ENCODE results near the gene WDHD1.
"Not testable (repeated sequence)": the region's sequence is repeated elsewhere in the genome, so short reads cannot be mapped to it uniquely, and the experiment has no call there.

The WDHD1 gene

DNA sequence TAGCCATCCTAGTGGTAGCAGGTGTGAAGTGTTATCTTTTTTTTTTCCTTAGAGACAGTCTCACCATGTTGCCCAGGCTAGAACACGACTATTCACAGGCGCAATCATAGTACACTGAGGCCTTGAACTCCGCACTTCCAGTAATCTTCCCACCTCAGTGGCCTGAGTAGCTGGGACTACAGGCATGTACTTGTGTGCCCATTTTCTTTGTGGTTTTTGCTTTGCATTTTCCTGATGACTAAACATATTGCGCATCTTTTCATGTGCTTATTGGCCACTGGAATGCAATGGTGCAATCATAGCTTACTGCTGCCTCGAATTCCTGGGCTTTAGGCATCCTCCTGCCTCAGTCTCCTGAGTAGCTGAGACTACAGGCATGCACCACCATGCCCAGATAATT is 90.9 kb downstream of the WDHD1 start:
- Histone ChIP-seq H3K27me3 (ENCODE audit: control insufficient read depth in 1 of 2, insufficient read depth in 2 of 2, low read length in 2 of 2) (no peaks in the 10 kb centered on the region), H3K9ac (ENCODE audit: low read depth in 1 of 2, low read length in 2 of 2) (no peak overlapping the region), H3K9me3 (ENCODE audit: control insufficient read depth in 1 of 2, low read length in 2 of 2) (no peaks in the 10 kb centered on the region), H3K4me1 (ENCODE audit: control insufficient read depth in 1 of 2, insufficient read depth in 2 of 2, low read length in 2 of 2) (no peaks in the 10 kb centered on the region), H3K27ac (ENCODE audit: low read depth, low read length) (no peak overlapping the region), H3K4me3 (ENCODE audit: low read depth in 1 of 2, low read length in 2 of 2) (no peak overlapping the region), H3K36me3 (ENCODE audit: control insufficient read depth in 1 of 2, insufficient read depth in 2 of 2, low read length in 2 of 2) (no peaks in the 10 kb centered on the region)

DNA sequence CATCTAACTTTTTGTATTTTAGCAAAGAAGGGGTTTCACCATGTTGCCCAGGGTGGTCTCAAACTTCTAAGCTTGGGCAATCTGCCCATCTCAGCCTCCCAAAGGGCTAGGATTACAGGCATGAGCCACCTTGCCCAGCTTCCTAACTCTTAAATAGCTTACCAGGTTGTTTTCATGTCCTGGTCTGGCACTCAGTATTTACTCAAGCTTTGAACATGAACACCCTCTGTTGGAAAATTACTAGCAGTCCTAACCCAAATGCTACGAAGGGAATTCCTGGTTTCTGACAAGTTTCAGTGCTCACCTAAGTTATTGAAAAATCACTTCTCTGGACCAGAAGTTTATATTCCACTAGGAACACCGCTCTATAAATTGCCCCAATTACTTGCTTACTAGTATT is 91.8 kb downstream of the WDHD1 start:
- Histone ChIP-seq H3K9ac (ENCODE audit: low read depth in 1 of 2, low read length in 2 of 2) (no peak overlapping the region), H3K4me1 (ENCODE audit: control insufficient read depth in 1 of 2, insufficient read depth in 2 of 2, low read length in 2 of 2) (no peaks in the 10 kb centered on the region), H3K4me3 (ENCODE audit: low read depth in 1 of 2, low read length in 2 of 2) (no peak overlapping the region), H3K36me3 (ENCODE audit: control insufficient read depth in 1 of 2, insufficient read depth in 2 of 2, low read length in 2 of 2) (no peaks in the 10 kb centered on the region), H3K9me3 (ENCODE audit: control insufficient read depth in 1 of 2, low read length in 2 of 2) (no peaks in the 10 kb centered on the region), H3K27me3 (ENCODE audit: control insufficient read depth in 1 of 2, insufficient read depth in 2 of 2, low read length in 2 of 2) (no peaks in the 10 kb centered on the region), H3K27ac (ENCODE audit: low read depth, low read length) (no peak overlapping the region)

DNA sequence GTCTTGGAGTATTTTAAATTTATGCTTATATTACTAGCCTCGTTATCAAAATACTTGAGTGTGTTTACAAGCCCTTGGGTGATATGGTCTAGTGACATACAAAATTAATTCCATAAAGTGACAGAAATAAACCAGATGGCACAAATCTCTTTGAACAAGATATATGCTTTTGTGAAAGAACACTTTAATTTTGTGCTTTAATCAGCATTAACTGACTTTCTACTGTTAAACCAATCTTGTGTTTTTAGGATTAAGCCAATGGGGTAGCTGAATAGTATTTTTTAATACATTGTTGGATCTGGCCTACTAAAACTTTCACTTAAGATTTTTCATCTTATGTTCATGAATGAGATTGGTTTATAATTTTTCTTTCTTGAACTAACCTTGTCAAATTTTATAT is 93.9 kb downstream of the WDHD1 start:
- no peaks in the 10 kb centered on the region for H3K4me1 ChIP-seq (ENCODE audit: control insufficient read depth in 1 of 2, insufficient read depth in 2 of 2, low read length in 2 of 2)
- no peaks in the 10 kb centered on the region for H3K27me3 ChIP-seq (ENCODE audit: control insufficient read depth in 1 of 2, insufficient read depth in 2 of 2, low read length in 2 of 2)
- no peak overlapping the region for H3K27ac ChIP-seq (ENCODE audit: low read depth, low read length)
- no peak overlapping the region for H3K9ac ChIP-seq (ENCODE audit: low read depth in 1 of 2, low read length in 2 of 2)
- H3K4me3 ChIP-seq (ENCODE audit: low read depth in 1 of 2, low read length in 2 of 2), result no peak overlapping the region
- no peaks in the 10 kb centered on the region for H3K9me3 ChIP-seq (ENCODE audit: control insufficient read depth in 1 of 2, low read length in 2 of 2)
- no peaks in the 10 kb centered on the region for H3K36me3 ChIP-seq (ENCODE audit: control insufficient read depth in 1 of 2, insufficient read depth in 2 of 2, low read length in 2 of 2)

DNA sequence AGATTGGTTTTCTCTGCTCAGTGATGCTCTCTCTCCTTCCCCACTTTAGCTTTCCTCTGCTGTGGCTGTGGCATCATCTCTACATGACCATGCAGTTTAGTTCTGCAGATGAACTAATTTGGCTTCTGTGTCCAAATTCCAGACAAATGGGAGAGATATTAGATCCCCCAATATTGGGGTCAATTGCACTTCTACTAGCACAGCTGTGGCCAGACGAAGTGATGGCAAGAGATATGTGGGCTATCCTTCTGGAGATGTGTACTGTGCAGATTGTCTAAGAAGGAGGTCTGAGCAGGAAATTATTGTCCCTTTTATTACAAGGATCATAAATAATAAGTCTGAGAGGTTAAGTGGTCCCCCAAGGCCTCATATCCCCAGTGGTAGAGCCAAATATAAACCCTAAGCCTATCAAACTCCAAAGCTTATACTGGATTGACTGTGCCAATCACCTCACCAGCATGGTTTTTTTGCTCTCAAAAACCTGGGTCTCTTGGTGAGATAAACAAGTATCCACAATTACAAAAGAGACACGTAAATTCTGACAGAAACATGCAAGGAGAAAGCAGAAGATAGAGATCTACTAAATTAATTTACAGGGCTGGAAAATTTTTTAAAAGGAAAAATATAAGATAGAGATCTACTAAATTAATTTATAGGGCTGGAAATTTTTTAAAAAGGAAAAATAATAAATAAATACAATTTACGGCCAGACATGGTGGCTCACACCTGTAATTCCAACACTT is 95.1 kb downstream of the WDHD1 start:
- H3K4me1 ChIP-seq (ENCODE audit: control insufficient read depth in 1 of 2, insufficient read depth in 2 of 2, low read length in 2 of 2), result no peaks in the 10 kb centered on the region
- H3K9ac ChIP-seq (ENCODE audit: low read depth in 1 of 2, low read length in 2 of 2), result no peak overlapping the region
- no peaks in the 10 kb centered on the region for H3K9me3 ChIP-seq (ENCODE audit: control insufficient read depth in 1 of 2, low read length in 2 of 2)
- no peaks in the 10 kb centered on the region for H3K36me3 ChIP-seq (ENCODE audit: control insufficient read depth in 1 of 2, insufficient read depth in 2 of 2, low read length in 2 of 2)
- no peaks in the 10 kb centered on the region for H3K27me3 ChIP-seq (ENCODE audit: control insufficient read depth in 1 of 2, insufficient read depth in 2 of 2, low read length in 2 of 2)
- H3K27ac ChIP-seq (ENCODE audit: low read depth, low read length), result no peak overlapping the region
- no peak overlapping the region for H3K4me3 ChIP-seq (ENCODE audit: low read depth in 1 of 2, low read length in 2 of 2)

DNA sequence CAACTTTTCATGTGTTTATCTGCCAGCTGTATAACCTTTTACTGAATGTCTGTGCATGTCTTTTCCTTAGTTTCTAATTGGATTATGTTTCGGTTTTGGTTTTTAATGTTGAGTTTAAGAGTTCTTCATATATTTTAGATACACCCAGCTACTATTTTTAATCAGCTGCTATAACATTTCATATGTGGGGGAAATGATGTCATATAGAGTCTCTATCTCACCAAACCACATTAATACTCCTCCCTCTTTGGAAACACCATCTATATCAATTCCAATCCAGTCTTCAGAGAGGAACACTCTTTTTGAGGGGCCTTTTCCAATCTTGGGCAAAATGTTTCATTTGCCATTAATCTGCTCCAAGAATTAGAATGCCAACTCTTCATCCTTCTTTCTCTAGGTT is 95.8 kb downstream of the WDHD1 start:
- Histone ChIP-seq H3K4me3 (ENCODE audit: low read depth in 1 of 2, low read length in 2 of 2) (no peak overlapping the region), H3K9ac (ENCODE audit: low read depth in 1 of 2, low read length in 2 of 2) (no peak overlapping the region), H3K36me3 (ENCODE audit: control insufficient read depth in 1 of 2, insufficient read depth in 2 of 2, low read length in 2 of 2) (no peaks in the 10 kb centered on the region), H3K9me3 (ENCODE audit: control insufficient read depth in 1 of 2, low read length in 2 of 2) (no peaks in the 10 kb centered on the region), H3K4me1 (ENCODE audit: control insufficient read depth in 1 of 2, insufficient read depth in 2 of 2, low read length in 2 of 2) (no peaks in the 10 kb centered on the region), H3K27me3 (ENCODE audit: control insufficient read depth in 1 of 2, insufficient read depth in 2 of 2, low read length in 2 of 2) (no peaks in the 10 kb centered on the region), H3K27ac (ENCODE audit: low read depth, low read length) (no peak overlapping the region)

DNA sequence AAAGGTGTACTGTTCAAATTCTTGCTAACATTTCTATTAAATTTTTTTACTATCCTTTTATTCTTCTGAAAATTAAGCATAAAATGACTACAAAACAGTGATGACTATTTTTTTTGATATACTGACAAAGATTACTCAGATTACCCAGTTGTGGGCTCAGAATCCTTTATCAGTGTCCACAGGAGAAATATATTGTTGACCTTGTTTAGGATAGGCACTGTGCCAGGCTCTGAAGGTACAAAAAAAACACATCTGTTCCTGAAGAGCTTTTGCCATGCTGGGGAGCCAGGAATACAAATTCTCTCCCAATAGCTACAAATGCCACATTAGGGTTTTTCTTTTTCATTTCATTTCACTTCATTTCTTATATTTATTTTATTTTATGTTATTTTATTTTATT is 97.3 kb downstream of the WDHD1 start:
- no peaks in the 10 kb centered on the region for H3K4me1 ChIP-seq (ENCODE audit: control insufficient read depth in 1 of 2, insufficient read depth in 2 of 2, low read length in 2 of 2)
- no peaks in the 10 kb centered on the region for H3K9me3 ChIP-seq (ENCODE audit: control insufficient read depth in 1 of 2, low read length in 2 of 2)
- H3K9ac ChIP-seq (ENCODE audit: low read depth in 1 of 2, low read length in 2 of 2), result no peak overlapping the region
- no peak overlapping the region for H3K27ac ChIP-seq (ENCODE audit: low read depth, low read length)
- H3K36me3 ChIP-seq (ENCODE audit: control insufficient read depth in 1 of 2, insufficient read depth in 2 of 2, low read length in 2 of 2), result no peaks in the 10 kb centered on the region
- H3K27me3 ChIP-seq (ENCODE audit: control insufficient read depth in 1 of 2, insufficient read depth in 2 of 2, low read length in 2 of 2), result no peaks in the 10 kb centered on the region
- no peak overlapping the region for H3K4me3 ChIP-seq (ENCODE audit: low read depth in 1 of 2, low read length in 2 of 2)

DNA sequence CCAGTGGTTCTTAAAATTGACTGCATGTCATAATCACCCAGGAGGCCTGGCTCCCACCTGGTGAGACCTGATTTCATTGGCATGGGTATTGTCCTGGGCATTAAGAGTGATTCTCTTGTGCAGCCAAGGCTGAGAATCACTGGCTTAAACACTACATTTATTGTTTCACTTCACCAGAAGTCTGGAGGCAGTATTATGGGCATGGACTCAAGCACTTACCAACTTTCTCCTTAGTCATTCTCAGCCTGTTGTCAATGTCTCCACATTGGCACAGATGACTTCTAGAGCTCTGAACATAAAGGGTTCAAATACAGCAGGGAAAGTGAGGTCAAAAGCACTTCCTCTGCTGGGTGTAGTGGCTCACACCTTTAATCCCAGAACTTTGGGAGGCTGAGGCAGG is 98.7 kb downstream of the WDHD1 start:
- Histone ChIP-seq H3K4me1 (ENCODE audit: control insufficient read depth in 1 of 2, insufficient read depth in 2 of 2, low read length in 2 of 2) (no peaks in the 10 kb centered on the region), H3K36me3 (ENCODE audit: control insufficient read depth in 1 of 2, insufficient read depth in 2 of 2, low read length in 2 of 2) (no peaks in the 10 kb centered on the region), H3K27me3 (ENCODE audit: control insufficient read depth in 1 of 2, insufficient read depth in 2 of 2, low read length in 2 of 2) (no peaks in the 10 kb centered on the region), H3K9me3 (ENCODE audit: control insufficient read depth in 1 of 2, low read length in 2 of 2) (no peaks in the 10 kb centered on the region), H3K4me3 (ENCODE audit: low read depth in 1 of 2, low read length in 2 of 2) (no peak overlapping the region), H3K9ac (ENCODE audit: low read depth in 1 of 2, low read length in 2 of 2) (no peak overlapping the region), H3K27ac (ENCODE audit: low read depth, low read length) (no peak overlapping the region)

DNA sequence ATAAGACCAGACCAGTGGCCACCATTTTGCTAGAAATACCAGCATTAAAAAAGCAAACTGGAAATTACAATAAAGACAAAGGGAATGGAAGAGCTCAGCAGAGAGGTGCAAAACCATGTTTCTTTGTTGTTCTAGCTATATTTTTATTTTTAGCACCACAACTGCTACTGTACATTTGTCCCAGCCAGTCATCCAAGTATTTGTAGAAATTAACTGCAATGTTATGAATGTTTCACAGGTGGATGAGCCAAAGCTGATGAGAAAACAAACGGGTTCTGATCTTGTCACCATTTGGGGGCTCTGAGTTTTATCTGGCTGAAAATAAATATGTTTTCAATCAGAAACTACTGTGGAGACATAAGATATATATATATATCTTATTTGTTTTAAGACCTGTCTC is 99.3 kb downstream of the WDHD1 start:
- H3K9me3 ChIP-seq (ENCODE audit: control insufficient read depth in 1 of 2, low read length in 2 of 2), result no peaks in the 10 kb centered on the region
- H3K27ac ChIP-seq (ENCODE audit: low read depth, low read length), result no peak overlapping the region
- H3K9ac ChIP-seq (ENCODE audit: low read depth in 1 of 2, low read length in 2 of 2), result no peak overlapping the region
- no peaks in the 10 kb centered on the region for H3K36me3 ChIP-seq (ENCODE audit: control insufficient read depth in 1 of 2, insufficient read depth in 2 of 2, low read length in 2 of 2)
- H3K4me1 ChIP-seq (ENCODE audit: control insufficient read depth in 1 of 2, insufficient read depth in 2 of 2, low read length in 2 of 2), result no peaks in the 10 kb centered on the region
- H3K4me3 ChIP-seq (ENCODE audit: low read depth in 1 of 2, low read length in 2 of 2), result no peak overlapping the region
- no peaks in the 10 kb centered on the region for H3K27me3 ChIP-seq (ENCODE audit: control insufficient read depth in 1 of 2, insufficient read depth in 2 of 2, low read length in 2 of 2)

DNA sequence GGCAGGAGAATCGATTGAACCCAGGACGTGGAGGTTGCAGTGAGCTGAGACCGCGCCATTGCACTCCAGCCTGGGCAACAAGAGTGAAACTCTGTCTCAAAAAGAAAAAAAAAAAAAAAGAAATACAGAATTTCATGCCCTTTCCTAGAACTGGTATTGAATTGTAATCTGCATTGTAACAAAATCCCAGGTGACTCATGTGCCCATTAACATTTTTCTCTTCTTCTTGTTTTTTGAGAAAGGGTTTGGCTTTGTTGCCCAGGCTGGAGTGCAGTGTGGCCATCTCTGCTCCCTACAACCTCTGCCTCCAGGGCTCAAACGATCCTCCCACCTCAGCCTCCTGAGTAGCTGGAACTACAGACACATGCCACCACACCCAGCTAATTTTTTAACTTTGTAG is 100.3 kb downstream of the WDHD1 start:
- not testable (repeated sequence) for H3K4me1 ChIP-seq (ENCODE audit: control insufficient read depth in 1 of 2, insufficient read depth in 2 of 2, low read length in 2 of 2); H3K27me3 ChIP-seq (ENCODE audit: control insufficient read depth in 1 of 2, insufficient read depth in 2 of 2, low read length in 2 of 2); H3K4me3 ChIP-seq (ENCODE audit: low read depth in 1 of 2, low read length in 2 of 2); H3K27ac ChIP-seq (ENCODE audit: low read depth, low read length); H3K36me3 ChIP-seq (ENCODE audit: control insufficient read depth in 1 of 2, insufficient read depth in 2 of 2, low read length in 2 of 2); H3K9ac ChIP-seq (ENCODE audit: low read depth in 1 of 2, low read length in 2 of 2); H3K9me3 ChIP-seq (ENCODE audit: control insufficient read depth in 1 of 2, low read length in 2 of 2)

DNA sequence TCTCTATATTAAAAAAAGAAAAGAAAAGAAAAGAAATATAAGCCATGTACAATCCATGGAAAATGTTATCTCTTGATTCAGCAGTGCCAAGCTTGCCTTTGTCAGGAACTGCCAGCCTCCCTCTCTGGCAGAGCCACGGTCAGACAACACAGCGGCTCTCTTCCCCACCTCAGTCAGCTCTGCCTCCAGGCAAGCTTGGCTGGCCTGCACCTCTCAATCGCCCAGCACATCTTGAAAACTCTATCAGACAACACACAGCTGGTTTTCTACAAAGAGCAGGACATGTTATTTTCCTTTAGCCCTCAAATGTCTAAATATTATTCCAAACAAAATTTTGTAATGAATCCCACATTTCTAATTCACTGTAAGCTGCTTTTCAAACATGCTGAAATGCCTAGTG is 104.3 kb downstream of the WDHD1 start:
- Histone ChIP-seq H3K27ac (ENCODE audit: low read depth, low read length) (no peak overlapping the region), H3K9me3 (ENCODE audit: control insufficient read depth in 1 of 2, low read length in 2 of 2) (no peaks in the 10 kb centered on the region), H3K4me1 (ENCODE audit: control insufficient read depth in 1 of 2, insufficient read depth in 2 of 2, low read length in 2 of 2) (no peaks in the 10 kb centered on the region), H3K4me3 (ENCODE audit: low read depth in 1 of 2, low read length in 2 of 2) (no peak overlapping the region), H3K36me3 (ENCODE audit: control insufficient read depth in 1 of 2, insufficient read depth in 2 of 2, low read length in 2 of 2) (no peaks in the 10 kb centered on the region), H3K9ac (ENCODE audit: low read depth in 1 of 2, low read length in 2 of 2) (no peak overlapping the region), H3K27me3 (ENCODE audit: control insufficient read depth in 1 of 2, insufficient read depth in 2 of 2, low read length in 2 of 2) (no peaks in the 10 kb centered on the region)

DNA sequence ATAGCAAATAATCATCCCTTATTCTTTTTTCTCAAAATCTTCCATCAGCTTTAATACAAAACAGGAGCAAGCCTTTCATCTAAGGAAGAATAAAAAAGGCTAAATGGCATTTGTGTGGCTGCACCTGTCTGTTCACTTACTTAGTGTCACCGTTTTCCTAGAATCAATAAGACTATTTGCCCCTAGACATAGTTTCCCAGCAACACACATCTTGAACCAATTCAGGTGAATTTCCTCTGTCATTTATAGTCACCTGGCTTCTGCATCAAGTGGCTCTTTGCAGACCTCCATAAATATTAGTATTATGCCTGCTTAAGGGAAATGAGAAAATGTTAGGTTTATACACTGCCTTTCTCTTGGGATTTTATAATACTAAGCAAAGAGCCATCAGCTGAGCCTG is 106.8 kb downstream of the WDHD1 start:
- H3K9me3 ChIP-seq (ENCODE audit: control insufficient read depth in 1 of 2, low read length in 2 of 2), result no peaks in the 10 kb centered on the region
- no peaks in the 10 kb centered on the region for H3K27me3 ChIP-seq (ENCODE audit: control insufficient read depth in 1 of 2, insufficient read depth in 2 of 2, low read length in 2 of 2)
- H3K9ac ChIP-seq (ENCODE audit: low read depth in 1 of 2, low read length in 2 of 2), result no peak overlapping the region

More for the DNA sequence above, 106.8 kb downstream of the WDHD1 start:
- no peak overlapping the region for H3K27ac ChIP-seq (ENCODE audit: low read depth, low read length)
- no peak overlapping the region for H3K4me3 ChIP-seq (ENCODE audit: low read depth in 1 of 2, low read length in 2 of 2)
- no peaks in the 10 kb centered on the region for H3K4me1 ChIP-seq (ENCODE audit: control insufficient read depth in 1 of 2, insufficient read depth in 2 of 2, low read length in 2 of 2)
- no peaks in the 10 kb centered on the region for H3K36me3 ChIP-seq (ENCODE audit: control insufficient read depth in 1 of 2, insufficient read depth in 2 of 2, low read length in 2 of 2)

Measured in duodenal mucosa (tissue), 2 donors.